ENCODE data around the gene STK24.

The STK24 gene

GRCh38 chr13:98575904-98576199 lies 1.1 kb downstream of the STK24 start:
- Histone ChIP-seq H3K36me3 (replicated peaks; ENCODE audit: insufficient read depth, low read length) (no peaks in the 10 kb centered on the region), H3K9me3 (replicated peaks; ENCODE audit: insufficient read depth, low read length) (no peaks in the 10 kb centered on the region), H4K20me1 (ENCODE audit: insufficient read depth, low read length) (peaks cover 16% of the 10 kb centered on the region), H3K4me3 (ENCODE audit: low read length) (peak overlapping the region; percentile 80), H2AFZ (ENCODE audit: low read length) (0 out of 2 replicates have a peak overlapping the region, but pooled peaks have one; percentile 62), H3F3A (ENCODE audit: insufficient read depth, low read length) (peaks cover 32% of the 10 kb centered on the region), H3K9me2 (replicated peaks; ENCODE audit: insufficient read depth, low read length) (no peaks in the 10 kb centered on the region), H3K79me2 (ENCODE audit: low read length) (peaks cover 61% of the 10 kb centered on the region), H3K27ac (ENCODE audit: low read length) (peak overlapping the region; percentile 11; the same call in 1 of the 2 replicates), H3K4me2 (ENCODE audit: low read depth, low read length) (peak overlapping the region; percentile 66), H3K4me1 (ENCODE audit: low read length) (peaks cover 35% of the 10 kb centered on the region), H3K27me3 (replicated peaks; ENCODE audit: insufficient read depth, low read length) (no peaks in the 10 kb centered on the region), H3K9ac (ENCODE audit: low read length) (peak overlapping the region; percentile 85)
- TF ChIP-seq EZH2 (optimal IDR thresholded peaks at IDR 0.05; ENCODE audit: low read depth, low read length), result no peak
- TF ChIP-seq CTCF (IDR thresholded peaks at IDR 0.05; ENCODE audit: low read length), result no peak
- TF ChIP-seq EZH2phosphoT487 (IDR thresholded peaks at IDR 0.05; ENCODE audit: low read length), result no peak
- DNase-seq, result peak; percentile 38

- H3K4me1 ChIP-seq (ENCODE audit: low read length), result peaks cover 41% of the 10 kb centered on the region
- peaks cover 67% of the 10 kb centered on the region for H3K79me2 ChIP-seq (ENCODE audit: low read length)
- H3K9me3 ChIP-seq (replicated peaks; ENCODE audit: insufficient read depth, low read length), result no peaks in the 10 kb centered on the region
- no peak for TF ChIP-seq CTCF (IDR thresholded peaks at IDR 0.05; ENCODE audit: low read length)
- no peak for TF ChIP-seq EZH2phosphoT487 (IDR thresholded peaks at IDR 0.05; ENCODE audit: low read length)
- TF ChIP-seq EZH2 (optimal IDR thresholded peaks at IDR 0.05; ENCODE audit: low read depth, low read length), result no peak
- H3K27me3 ChIP-seq (replicated peaks; ENCODE audit: insufficient read depth, low read length), result no peaks in the 10 kb centered on the region
- peak; percentile 25 for DNase-seq
- H3F3A ChIP-seq (ENCODE audit: insufficient read depth, low read length), result peaks cover 38% of the 10 kb centered on the region
- H2AFZ ChIP-seq (ENCODE audit: low read length), result no peak overlapping the region
- peak overlapping the region; percentile 80 for H3K4me3 ChIP-seq (ENCODE audit: low read length)
- H3K4me2 ChIP-seq (ENCODE audit: low read depth, low read length), result peak overlapping the region; percentile 66
- peak overlapping the region; percentile 85 for H3K9ac ChIP-seq (ENCODE audit: low read length)
- H3K27ac ChIP-seq (ENCODE audit: low read length), result peak overlapping the region; percentile 11; the same call in 1 of the 2 replicates
- no peaks in the 10 kb centered on the region for H3K9me2 ChIP-seq (replicated peaks; ENCODE audit: insufficient read depth, low read length)
- H4K20me1 ChIP-seq (ENCODE audit: insufficient read depth, low read length), result peaks cover 22% of the 10 kb centered on the region
- H3K36me3 ChIP-seq (replicated peaks; ENCODE audit: insufficient read depth, low read length), result no peaks in the 10 kb centered on the region
Observed at GRCh38 chr13:98575009-98575903, 1.7 kb downstream of the STK24 start.

- Histone ChIP-seq H3K4me1 (ENCODE audit: low read length) (peaks cover 42% of the 10 kb centered on the region), H3K9me3 (replicated peaks; ENCODE audit: insufficient read depth, low read length) (no peaks in the 10 kb centered on the region), H3K9me2 (replicated peaks; ENCODE audit: insufficient read depth, low read length) (no peaks in the 10 kb centered on the region), H3F3A (ENCODE audit: insufficient read depth, low read length) (peaks cover 38% of the 10 kb centered on the region), H3K27ac (ENCODE audit: low read length) (peak overlapping the region; percentile 78), H3K36me3 (replicated peaks; ENCODE audit: insufficient read depth, low read length) (no peaks in the 10 kb centered on the region), H3K4me2 (ENCODE audit: low read depth, low read length) (peak overlapping the region; percentile 85), H3K27me3 (replicated peaks; ENCODE audit: insufficient read depth, low read length) (no peaks in the 10 kb centered on the region), H2AFZ (ENCODE audit: low read length) (no peak overlapping the region), H4K20me1 (ENCODE audit: insufficient read depth, low read length) (peaks cover 39% of the 10 kb centered on the region), H3K79me2 (ENCODE audit: low read length) (peaks cover 92% of the 10 kb centered on the region), H3K9ac (ENCODE audit: low read length) (peak overlapping the region; percentile 44), H3K4me3 (ENCODE audit: low read length) (peak overlapping the region; percentile 53)
- TF ChIP-seq CTCF (IDR thresholded peaks at IDR 0.05; ENCODE audit: low read length), result no peak
- no peak for TF ChIP-seq EZH2 (optimal IDR thresholded peaks at IDR 0.05; ENCODE audit: low read depth, low read length)
- TF ChIP-seq EZH2phosphoT487 (IDR thresholded peaks at IDR 0.05; ENCODE audit: low read length), result no peak
- DNase-seq, result peak; percentile 39
Observed at GRCh38 chr13:98571955-98572662, 4.8 kb downstream of the STK24 start.

All from MM.1S (cell line).